Measurements from ENCODE around the gene CCNB1IP1. TPM values are rescaled to one million over a fixed set of nuclear protein-coding genes. Genes with fewer than 3 reads are reported as not detected.

CCNB1IP1 gene
- total RNA-seq, 1 donor from 2014 or later = 20.7 TPM

Other genes starting within 250 kb of the CCNB1IP1 start
- gene OR4K17, start 222.5 kb downstream of the CCNB1IP1 start, total RNA-seq = not detected in 2 replicates
- gene OR4N5, start 194.5 kb downstream of the CCNB1IP1 start, total RNA-seq = not detected in 2 replicates
- gene OR11G2, start 142.4 kb downstream of the CCNB1IP1 start, total RNA-seq = not detected in 2 replicates
- gene OR11H6, start 109.6 kb downstream of the CCNB1IP1 start, total RNA-seq = not detected in 2 replicates
- gene OR11H7, start 104.3 kb downstream of the CCNB1IP1 start, total RNA-seq = not detected in 2 replicates
- not detected in 2 replicates for gene OR11H4, start 94.0 kb downstream of the CCNB1IP1 start, total RNA-seq
- 10.7 and 10.8 TPM in 2 replicates for gene TTC5, start 27.3 kb downstream of the CCNB1IP1 start, total RNA-seq
- gene PARP2, start 10.4 kb upstream of the CCNB1IP1 start, total RNA-seq = 9.9 and 12.3 TPM in 2 replicates
- gene TEP1, start 80.2 kb upstream of the CCNB1IP1 start, total RNA-seq = 16.7 and 22.7 TPM in 2 replicates
- not detected in 2 replicates for gene KLHL33, start 102.9 kb upstream of the CCNB1IP1 start, total RNA-seq
- gene OSGEP, start 121.5 kb upstream of the CCNB1IP1 start, total RNA-seq = 56.8 and 84.3 TPM in 2 replicates
- gene APEX1, start 121.9 kb upstream of the CCNB1IP1 start, total RNA-seq = 152 and 255 TPM in 2 replicates
- gene PIP4P1, start 128.2 kb upstream of the CCNB1IP1 start, total RNA-seq = 14.8 and 20.9 TPM in 2 replicates
- 131 and 170 TPM in 2 replicates for gene PNP, start 136.1 kb upstream of the CCNB1IP1 start, total RNA-seq
- gene RNASE10, start 172.3 kb upstream of the CCNB1IP1 start, total RNA-seq = 1.2 TPM in 1 of 2 replicates, not detected in the other
- not detected in 2 replicates for gene RNASE9, start 227.8 kb upstream of the CCNB1IP1 start, total RNA-seq